Left lung (tissue), 10 donors: Measurements from ENCODE around the gene CHCHD4. TPM values are rescaled to one million over a fixed set of nuclear protein-coding genes. Genes with fewer than 3 reads are reported as not detected.

Experiments used
- ATAC-seq: fragments of 200-7000 bp; cut with Tn5 transposase; one replicate; pipeline ENCODE4 v1.9.1; 2020; ENCODE audit warnings: moderate library complexity
- DNase-seq, 4 donors: peaks; one replicate each; pipeline ENCODE4 v3.0.0-alpha.2; 2013 to 2020
- H3K27ac ChIP-seq, 2 donors: fragments of 200-600 bp; sonication (generic) in 1 of 2; one replicate each; pipeline versions ENCODE4 v1.5.0 to v1.8.0; 2020 to 2021
- H3K27me3 ChIP-seq, 2 donors: fragments of 200-600 bp; sonication (generic) in 1 of 2; one replicate each; pipeline versions ENCODE4 v1.5.0 to v1.8.0; 2020 to 2021
- H3K36me3 ChIP-seq, 2 donors: fragments of 200-600 bp; sonication (generic) in 1 of 2; one replicate each; pipeline versions ENCODE4 v1.5.0 to v1.8.0; 2020 to 2021
- H3K4me1 ChIP-seq, 2 donors: fragments of 200-600 bp; one replicate each; pipeline ENCODE4 v1.8.0; 2021
- H3K4me3 ChIP-seq, 2 donors: fragments of 200-600 bp; sonication (generic) in 1 of 2; one replicate each; pipeline versions ENCODE4 v1.5.0 to v1.8.0; 2020 to 2021; ENCODE audit warnings: mild to moderate bottlenecking in 1 of 2
- H3K9me3 ChIP-seq, 2 donors: fragments of 200-600 bp; sonication (generic) in 1 of 2; one replicate each; pipeline versions ENCODE4 v1.5.0 to v1.8.0; 2020 to 2021
- intact Hi-C, 2 donors: fragments of 100-400 bp; cut with DNase I; formaldehyde crosslinking; loops; one replicate each; pipeline versions ENCODE4 v1.11.2 to v1.14.2; 2022
- polyA plus RNA-seq, 6 donors: library from polyadenylated mRNA; unstranded; fragments of 120-200 nt; gene quantifications; one replicate each; pipeline ENCODE4 v1.2.1, GENCODE V29; 2013; ENCODE audit not compliant: insufficient read length in 6 of 6
- total RNA-seq, 2 donors: library from RNA; stranded (reverse); fragmentation: NEBNext Ultra II Directional; extraction: Animal tissue kit (Norgen Biotek cat#: 25700); gene quantifications; one replicate each; pipeline ENCODE4 v1.2.1, GENCODE V29; 2021
- TF ChIP-seq, protein P1 (sequence below), 2 donors: fragments of 200-600 bp; sonication (generic) in 1 of 2; IDR thresholded peaks; one replicate each; pipeline versions ENCODE4 v1.5.0 to v1.8.0; 2021; ENCODE audit warnings: antibody characterized with exemption in 2 of 2
- donor health status: DM: no; HTN: yes; CAD: no.
- donor health status: DM: no; HTN: no; CAD: no.

CHCHD4 gene
- total and polyA plus RNA-seq, 8 donors = 9.6 to 15.3 (median 13.4) TPM

DNA sequence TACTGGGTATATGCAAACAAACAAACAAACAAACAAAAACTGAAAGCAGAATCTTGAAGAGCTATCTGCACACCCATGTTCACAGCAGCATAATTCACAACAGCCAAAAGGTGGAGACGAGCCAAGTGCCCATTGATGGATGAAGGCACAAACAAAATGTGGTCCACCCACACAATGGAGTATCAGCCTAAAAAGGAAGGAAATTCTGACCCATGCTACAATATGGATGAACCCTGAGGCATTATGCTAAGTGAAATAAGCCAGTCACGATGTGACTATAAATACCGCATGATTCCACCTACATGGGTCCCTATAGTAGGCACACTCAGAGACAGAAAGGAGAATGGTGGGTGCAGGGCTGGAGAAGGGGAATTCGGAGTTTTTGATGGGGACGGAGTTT is 29.6 kb upstream of the CHCHD4 start:
- Histone ChIP-seq H3K4me1 (no peaks in the 10 kb centered on the region), H3K27ac (no peak overlapping the region), H3K36me3 (peaks cover 0 to 82% of the 10 kb centered on the region in 2 donors), H3K9me3 (no peaks in the 10 kb centered on the region), H3K27me3 (no peaks in the 10 kb centered on the region), H3K4me3 (no peak overlapping the region)
- ATAC-seq (no peak), DNase-seq (no peak)
- TF ChIP-seq, protein P1, sequence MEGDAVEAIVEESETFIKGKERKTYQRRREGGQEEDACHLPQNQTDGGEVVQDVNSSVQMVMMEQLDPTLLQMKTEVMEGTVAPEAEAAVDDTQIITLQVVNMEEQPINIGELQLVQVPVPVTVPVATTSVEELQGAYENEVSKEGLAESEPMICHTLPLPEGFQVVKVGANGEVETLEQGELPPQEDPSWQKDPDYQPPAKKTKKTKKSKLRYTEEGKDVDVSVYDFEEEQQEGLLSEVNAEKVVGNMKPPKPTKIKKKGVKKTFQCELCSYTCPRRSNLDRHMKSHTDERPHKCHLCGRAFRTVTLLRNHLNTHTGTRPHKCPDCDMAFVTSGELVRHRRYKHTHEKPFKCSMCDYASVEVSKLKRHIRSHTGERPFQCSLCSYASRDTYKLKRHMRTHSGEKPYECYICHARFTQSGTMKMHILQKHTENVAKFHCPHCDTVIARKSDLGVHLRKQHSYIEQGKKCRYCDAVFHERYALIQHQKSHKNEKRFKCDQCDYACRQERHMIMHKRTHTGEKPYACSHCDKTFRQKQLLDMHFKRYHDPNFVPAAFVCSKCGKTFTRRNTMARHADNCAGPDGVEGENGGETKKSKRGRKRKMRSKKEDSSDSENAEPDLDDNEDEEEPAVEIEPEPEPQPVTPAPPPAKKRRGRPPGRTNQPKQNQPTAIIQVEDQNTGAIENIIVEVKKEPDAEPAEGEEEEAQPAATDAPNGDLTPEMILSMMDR (IDR thresholded peaks at IDR 0.05) = no peak
- intact Hi-C loops = no loop called here

DNA sequence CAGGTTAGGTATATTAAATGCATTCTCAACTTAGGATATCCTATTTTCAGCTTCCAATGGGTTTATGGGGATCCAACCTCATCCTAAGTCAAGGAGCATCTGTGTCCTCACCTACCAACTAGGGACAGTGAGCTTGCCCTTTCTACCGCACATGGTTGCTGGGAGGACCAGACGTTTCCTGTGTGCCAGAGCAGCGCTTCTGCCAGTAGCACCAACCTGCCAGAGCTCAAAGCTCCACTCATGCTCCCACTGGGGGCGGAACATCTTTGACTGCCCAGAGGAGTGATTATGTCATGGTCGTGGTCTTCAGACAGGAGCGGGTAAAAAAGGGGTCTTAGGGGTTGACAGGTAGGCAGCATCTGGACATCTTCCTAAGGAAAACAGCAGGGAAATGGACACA is 29.0 kb upstream of the CHCHD4 start:
- Histone ChIP-seq H3K4me1 (no peaks in the 10 kb centered on the region), H3K27ac (no peak overlapping the region), H3K27me3 (no peaks in the 10 kb centered on the region), H3K9me3 (no peaks in the 10 kb centered on the region), H3K4me3 (no peak overlapping the region), H3K36me3 (peaks cover 0 to 79% of the 10 kb centered on the region in 2 donors)
- intact Hi-C loops = no loop called here
- ATAC-seq = no peak
- no peak for DNase-seq
- TF ChIP-seq, protein P1 (IDR thresholded peaks at IDR 0.05) = no peak

DNA sequence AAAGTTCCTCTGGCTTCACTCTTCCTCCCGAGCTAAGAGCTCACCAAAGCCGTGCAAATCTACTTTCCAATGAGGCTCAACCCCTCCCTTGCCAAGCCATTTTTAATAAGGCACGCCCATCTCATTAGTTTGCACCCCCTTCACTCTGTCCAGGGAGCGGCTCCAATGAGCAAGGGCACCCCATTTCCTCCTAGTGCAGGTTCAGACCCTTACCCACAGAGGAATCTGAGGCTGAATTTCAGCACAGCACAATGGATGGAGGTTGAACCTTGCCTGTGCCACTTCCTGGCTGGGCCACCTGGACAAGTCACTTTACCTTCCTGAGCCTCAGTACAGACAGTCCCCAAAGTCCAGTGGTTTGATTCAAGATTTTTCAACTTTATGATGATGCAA is 28.3 kb upstream of the CHCHD4 start:
- Histone ChIP-seq H3K27me3 (no peaks in the 10 kb centered on the region), H3K27ac (no peak overlapping the region), H3K36me3 (peaks cover 0 to 79% of the 10 kb centered on the region in 2 donors), H3K4me1 (no peaks in the 10 kb centered on the region), H3K4me3 (no peak overlapping the region), H3K9me3 (no peaks in the 10 kb centered on the region)
- intact Hi-C loops = no loop called here
- DNase-seq (no peak), ATAC-seq (no peak)
- TF ChIP-seq, protein P1 (IDR thresholded peaks at IDR 0.05) = no peak

DNA sequence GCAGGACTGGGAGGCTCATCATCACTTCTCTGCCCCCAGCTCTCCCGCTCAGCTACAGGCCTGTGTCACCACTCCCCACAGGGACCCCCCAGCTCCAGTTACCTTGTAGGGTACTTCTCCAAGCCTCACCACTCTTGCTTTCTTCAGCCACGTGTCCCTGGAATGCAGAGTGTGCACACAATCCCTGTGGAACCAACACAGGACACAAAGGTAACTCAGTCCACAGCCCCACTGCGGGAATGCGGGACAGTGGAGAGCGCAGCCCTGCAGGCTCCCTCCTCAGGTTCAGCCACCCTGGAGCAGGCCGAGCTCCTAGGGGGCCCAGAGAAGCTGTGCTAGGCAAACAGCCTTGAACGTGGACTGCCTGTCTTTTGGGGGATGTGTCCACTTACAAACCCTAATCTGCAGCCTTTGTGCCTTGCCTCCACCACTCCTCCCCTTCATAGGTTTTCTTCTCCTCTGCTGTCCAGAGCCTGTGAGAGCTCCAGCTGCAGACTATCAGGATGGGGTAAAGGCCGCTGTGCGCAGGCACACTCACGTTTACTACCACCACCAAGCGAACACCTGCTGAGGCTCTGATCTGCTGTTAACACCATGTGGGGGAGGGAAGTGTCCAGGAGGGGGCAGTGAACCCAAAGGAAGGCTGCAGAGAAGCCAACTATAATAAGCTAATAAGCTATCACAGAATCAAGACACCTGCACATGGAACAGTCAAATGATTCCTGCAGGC is 27.7 kb upstream of the CHCHD4 start:
- peaks cover 0 to 79% of the 10 kb centered on the region in 2 donors for H3K36me3 ChIP-seq

DNA sequence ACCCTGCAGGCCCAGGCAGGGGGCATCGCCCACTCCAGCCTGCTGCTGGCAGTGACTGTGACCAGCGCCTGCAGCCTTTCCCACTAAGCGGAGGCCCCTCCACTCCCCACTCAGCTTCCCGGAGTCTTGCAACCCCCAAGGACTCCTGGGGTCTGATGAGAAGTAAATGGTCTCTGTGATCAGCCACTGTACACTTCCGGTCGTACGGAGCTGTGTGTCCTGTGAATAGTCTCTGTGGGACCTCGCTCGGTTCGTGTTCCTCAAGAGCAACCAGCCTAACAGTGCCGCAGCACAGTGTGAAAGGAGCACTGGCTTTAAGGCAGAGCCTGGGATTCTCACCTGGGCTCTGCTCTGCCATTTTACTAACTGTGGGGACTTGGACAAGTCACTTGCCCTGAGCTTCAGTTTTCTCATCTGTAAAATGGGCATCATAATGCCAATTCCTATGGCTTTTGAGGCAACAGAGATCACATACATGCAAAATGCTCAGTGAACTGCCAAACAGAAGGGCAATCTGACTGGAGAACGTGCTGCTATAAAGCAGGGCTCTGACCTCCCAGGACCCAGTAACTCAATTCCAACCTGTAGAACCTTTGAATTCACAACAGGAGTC is 26.9 kb upstream of the CHCHD4 start:
- peaks cover 0 to 79% of the 10 kb centered on the region in 2 donors for H3K36me3 ChIP-seq
- TF ChIP-seq, protein P1 (IDR thresholded peaks at IDR 0.05) = no peak
- no peaks in the 10 kb centered on the region for H3K4me1 ChIP-seq
- intact Hi-C loops = no loop called here
- no peaks in the 10 kb centered on the region for H3K9me3 ChIP-seq
- no peak overlapping the region for H3K27ac ChIP-seq
- H3K27me3 ChIP-seq = no peaks in the 10 kb centered on the region
- H3K4me3 ChIP-seq = no peak overlapping the region
- DNase-seq = no peak
- ATAC-seq = no peak

More for the DNA sequence above, 27.7 kb upstream of the CHCHD4 start:
- Histone ChIP-seq H3K4me3 (no peak overlapping the region), H3K4me1 (no peaks in the 10 kb centered on the region), H3K9me3 (no peaks in the 10 kb centered on the region), H3K27ac (no peak overlapping the region), H3K27me3 (no peaks in the 10 kb centered on the region)
- intact Hi-C loops = no loop called here
- TF ChIP-seq, protein P1 (IDR thresholded peaks at IDR 0.05) = no peak
- DNase-seq (no peak), ATAC-seq (no peak)
